Measurements from ENCODE around the gene ACBD4. TPM values are rescaled to one million over a fixed set of nuclear protein-coding genes. Genes with fewer than 3 reads are reported as not detected.

The ACBD4 gene
- total RNA-seq, 1 donor from 2014 or later, result 18.9 TPM

Small RNA genes within 50 kb of the gene (microRNA-seq; reads per million reads assigned to microRNA genes)
- not detected for gene MIR6784 (ENCODE audit: borderline number of aligned reads, borderline replicate concordance)

Small RNA genes within 50 kb of the gene (small RNA-seq; reads per million reads assigned to genes)
- not detected for gene MIR6784

Other genes starting within 250 kb of the ACBD4 start
- 55.5 TPM for gene EFTUD2, start 236.2 kb upstream of the ACBD4 start, total RNA-seq
- gene GFAP, start 220.2 kb upstream of the ACBD4 start, total RNA-seq, result not detected
- gene KIF18B, start 187.9 kb upstream of the ACBD4 start, total RNA-seq, result 0.74 TPM
- gene C1QL1, start 167.4 kb upstream of the ACBD4 start, total RNA-seq, result 6.9 TPM
- 54.5 TPM for gene DCAKD, start 84.1 kb upstream of the ACBD4 start, total RNA-seq
- 49.4 TPM for gene NMT1, start 74.4 kb upstream of the ACBD4 start, total RNA-seq
- 34.1 TPM for gene PLCD3, start 3.2 kb upstream of the ACBD4 start, total RNA-seq
- 27.5 TPM for gene HEXIM1, start 12.8 kb downstream of the ACBD4 start, total RNA-seq
- 9.8 TPM for gene HEXIM2, start 26.2 kb downstream of the ACBD4 start, total RNA-seq
- 22.1 TPM for gene FMNL1, start 86.2 kb downstream of the ACBD4 start, total RNA-seq
- not detected for gene SPATA32, start 126.4 kb downstream of the ACBD4 start, total RNA-seq
- 9.8 TPM for gene MAP3K14, start 181.3 kb downstream of the ACBD4 start, total RNA-seq

Data from vagina (tissue), 2 donors.